WERI-Rb-1 (cell line): ENCODE measurements around the gene STAB2.

Source experiments
- DNase-seq: peaks from one replicate; pipeline ENCODE4 v3.0.0-alpha.2; 2020
- H3K27ac ChIP-seq: fragments of 250-450 bp; sonication (Bioruptor Pico); 2 replicates; pipeline ENCODE4 v1.5.1; 2020; ENCODE audit warnings: mild to moderate bottlenecking, moderate library complexity
- H3K27me3 ChIP-seq: fragments of 250-450 bp; sonication (Bioruptor Pico); 2 replicates; pipeline ENCODE4 v1.5.1; 2021; ENCODE audit warnings: mild to moderate bottlenecking, low read depth, moderate library complexity; ENCODE audit not compliant: insufficient read depth, severe bottlenecking
- H3K36me3 ChIP-seq: fragments of 250-450 bp; sonication (Bioruptor Pico); 2 replicates; pipeline ENCODE4 v1.5.1; 2020; ENCODE audit warnings: mild to moderate bottlenecking, moderate library complexity
- H3K4me3 ChIP-seq: 2 replicates; pipeline ENCODE4 v1.5.1; 2011; ENCODE audit warnings: low read depth, mild to moderate bottlenecking, control low read depth, low read length
- H3K9me3 ChIP-seq: fragments of 250-450 bp; sonication (Bioruptor Pico); 2 replicates; pipeline ENCODE4 v1.5.1; 2021; ENCODE audit warnings: mild to moderate bottlenecking, moderate library complexity; ENCODE audit not compliant: severe bottlenecking
- TF ChIP-seq, protein P1 (sequence below): IDR thresholded peaks from 2 replicates; pipeline ENCODE4 v1.5.1; 2011; ENCODE audit warnings: low read depth, mild to moderate bottlenecking, control low read depth, inconsistent platforms, low read length

Gene STAB2

GRCh38 chr12:103762473-103762872 is 175.4 kb downstream of the STAB2 start:
- no peak overlapping the region for H3K4me3 ChIP-seq
- no peaks in the 10 kb centered on the region for H3K27me3 ChIP-seq
- no peak overlapping the region for H3K27ac ChIP-seq
- no peaks in the 10 kb centered on the region for H3K36me3 ChIP-seq
- TF ChIP-seq, protein P1, sequence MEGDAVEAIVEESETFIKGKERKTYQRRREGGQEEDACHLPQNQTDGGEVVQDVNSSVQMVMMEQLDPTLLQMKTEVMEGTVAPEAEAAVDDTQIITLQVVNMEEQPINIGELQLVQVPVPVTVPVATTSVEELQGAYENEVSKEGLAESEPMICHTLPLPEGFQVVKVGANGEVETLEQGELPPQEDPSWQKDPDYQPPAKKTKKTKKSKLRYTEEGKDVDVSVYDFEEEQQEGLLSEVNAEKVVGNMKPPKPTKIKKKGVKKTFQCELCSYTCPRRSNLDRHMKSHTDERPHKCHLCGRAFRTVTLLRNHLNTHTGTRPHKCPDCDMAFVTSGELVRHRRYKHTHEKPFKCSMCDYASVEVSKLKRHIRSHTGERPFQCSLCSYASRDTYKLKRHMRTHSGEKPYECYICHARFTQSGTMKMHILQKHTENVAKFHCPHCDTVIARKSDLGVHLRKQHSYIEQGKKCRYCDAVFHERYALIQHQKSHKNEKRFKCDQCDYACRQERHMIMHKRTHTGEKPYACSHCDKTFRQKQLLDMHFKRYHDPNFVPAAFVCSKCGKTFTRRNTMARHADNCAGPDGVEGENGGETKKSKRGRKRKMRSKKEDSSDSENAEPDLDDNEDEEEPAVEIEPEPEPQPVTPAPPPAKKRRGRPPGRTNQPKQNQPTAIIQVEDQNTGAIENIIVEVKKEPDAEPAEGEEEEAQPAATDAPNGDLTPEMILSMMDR: no peak
- no peak for DNase-seq
- no peaks in the 10 kb centered on the region for H3K9me3 ChIP-seq

GRCh38 chr12:103765322-103765721 is 178.2 kb downstream of the STAB2 start:
- TF ChIP-seq, protein P1: no peak
- DNase-seq: no peak
- H3K9me3 ChIP-seq: no peaks in the 10 kb centered on the region
- H3K27me3 ChIP-seq: no peaks in the 10 kb centered on the region
- no peak overlapping the region for H3K27ac ChIP-seq
- no peak overlapping the region for H3K4me3 ChIP-seq
- H3K36me3 ChIP-seq: no peaks in the 10 kb centered on the region

- H3K4me3 ChIP-seq: no peak overlapping the region
- DNase-seq: no peak
- no peak overlapping the region for H3K27ac ChIP-seq
- no peaks in the 10 kb centered on the region for H3K27me3 ChIP-seq
- H3K9me3 ChIP-seq: no peaks in the 10 kb centered on the region
- TF ChIP-seq, protein P1: no peak
- H3K36me3 ChIP-seq: no peaks in the 10 kb centered on the region
Observed at GRCh38 chr12:103766028-103766427, 179.0 kb downstream of the STAB2 start.

GRCh38 chr12:103768467-103769123 is 181.5 kb downstream of the STAB2 start:
- peak; percentile 33 for DNase-seq
- Histone ChIP-seq H3K4me3 (no peak overlapping the region), H3K27ac (no peak overlapping the region), H3K9me3 (no peaks in the 10 kb centered on the region), H3K36me3 (no peaks in the 10 kb centered on the region), H3K27me3 (no peaks in the 10 kb centered on the region)
- TF ChIP-seq, protein P1: peak; percentile 36

DNA sequence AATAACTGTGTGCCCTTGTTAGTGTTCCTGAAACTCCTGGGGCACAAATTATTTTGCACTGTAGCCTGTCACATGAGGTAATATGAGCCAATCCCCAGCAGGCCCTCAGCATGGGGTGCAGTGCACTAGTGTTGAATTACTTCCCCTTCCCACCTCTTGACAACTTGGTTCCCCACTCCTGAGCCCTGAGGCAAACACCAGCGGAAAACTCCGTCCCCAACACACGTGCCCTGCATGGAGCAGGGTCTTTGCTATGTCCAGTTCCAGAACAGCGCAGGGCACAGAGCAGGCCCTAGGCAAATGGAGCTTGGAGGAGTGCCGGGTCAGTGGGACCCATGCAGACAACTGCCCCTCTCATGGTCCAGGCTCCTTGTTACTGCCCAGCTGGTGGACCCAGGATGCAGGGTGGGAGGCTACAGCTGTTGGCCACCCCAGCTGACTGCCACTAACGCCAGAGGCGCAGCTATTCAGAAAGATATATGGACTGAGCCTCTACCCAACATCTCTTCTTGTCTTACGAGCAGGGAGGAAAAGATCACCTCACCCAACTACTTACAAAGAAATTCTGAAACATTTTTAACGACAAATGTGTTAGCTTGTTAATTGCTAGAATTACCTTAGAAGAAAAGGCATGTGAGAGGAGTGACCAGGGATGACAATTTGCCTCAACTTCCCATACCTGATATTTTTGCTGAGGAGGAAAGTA is 182.3 kb downstream of the STAB2 start:
- Histone ChIP-seq H3K27me3 (no peaks in the 10 kb centered on the region), H3K4me3 (no peak overlapping the region), H3K27ac (no peak overlapping the region), H3K36me3 (no peaks in the 10 kb centered on the region), H3K9me3 (no peaks in the 10 kb centered on the region)
- DNase-seq: no peak
- TF ChIP-seq, protein P1: no peak
